Neuron (in vitro differentiated cells): ENCODE results near the gene MRGPRF.

Experiments
- H2AFZ ChIP-seq: one replicate; pipeline ENCODE4 v1.6.1; 2013; ENCODE audit warnings: low read depth, mild to moderate bottlenecking, inconsistent platforms, low read length, moderate library complexity
- H3K27me3 ChIP-seq: one replicate; pipeline ENCODE4 v1.6.1; 2013; ENCODE audit warnings: low read length; ENCODE audit not compliant: insufficient read depth
- H3K36me3 ChIP-seq: one replicate; pipeline ENCODE4 v1.6.1; 2013; ENCODE audit warnings: low read length; ENCODE audit not compliant: insufficient read depth
- H3K4me1 ChIP-seq: one replicate; pipeline ENCODE4 v1.6.1; 2013; ENCODE audit warnings: low read length; ENCODE audit not compliant: insufficient read depth
- H3K4me3 ChIP-seq: 2 replicates; pipeline ENCODE4 v1.5.1; 2013; ENCODE audit warnings: mild to moderate bottlenecking, low read length, moderate library complexity
- H3K9me3 ChIP-seq: one replicate; pipeline ENCODE4 v1.6.1; 2013; ENCODE audit warnings: low read length

The MRGPRF gene

DNA sequence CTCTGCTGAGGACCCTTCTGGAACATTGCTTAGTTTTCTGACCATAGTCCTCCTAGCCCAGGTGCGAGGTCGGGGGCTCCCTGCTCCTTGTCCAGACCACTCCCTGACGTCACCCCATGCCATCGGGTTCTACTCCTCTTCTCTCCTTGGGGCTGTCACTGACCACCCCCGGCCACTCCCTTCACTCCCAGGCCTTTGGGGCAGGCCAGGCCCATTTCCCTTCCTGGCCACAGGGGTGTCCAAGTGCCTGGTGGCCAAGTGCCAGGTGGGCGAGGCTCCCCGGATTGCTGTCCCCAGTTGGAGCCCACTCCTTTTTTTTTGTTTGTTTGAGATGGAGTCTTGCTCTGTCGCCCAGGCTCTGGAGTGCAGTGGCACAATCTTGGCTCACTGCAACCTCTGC, 51.8 kb downstream of the MRGPRF start:
- no peak overlapping the region for H3K4me3 ChIP-seq
- peaks cover 3% of the 10 kb centered on the region for H3K4me1 ChIP-seq
- no peaks in the 10 kb centered on the region for H3K27me3 ChIP-seq
- H3K9me3 ChIP-seq: peaks cover 9% of the 10 kb centered on the region
- no peaks in the 10 kb centered on the region for H3K36me3 ChIP-seq
- no peak overlapping the region for H2AFZ ChIP-seq

DNA sequence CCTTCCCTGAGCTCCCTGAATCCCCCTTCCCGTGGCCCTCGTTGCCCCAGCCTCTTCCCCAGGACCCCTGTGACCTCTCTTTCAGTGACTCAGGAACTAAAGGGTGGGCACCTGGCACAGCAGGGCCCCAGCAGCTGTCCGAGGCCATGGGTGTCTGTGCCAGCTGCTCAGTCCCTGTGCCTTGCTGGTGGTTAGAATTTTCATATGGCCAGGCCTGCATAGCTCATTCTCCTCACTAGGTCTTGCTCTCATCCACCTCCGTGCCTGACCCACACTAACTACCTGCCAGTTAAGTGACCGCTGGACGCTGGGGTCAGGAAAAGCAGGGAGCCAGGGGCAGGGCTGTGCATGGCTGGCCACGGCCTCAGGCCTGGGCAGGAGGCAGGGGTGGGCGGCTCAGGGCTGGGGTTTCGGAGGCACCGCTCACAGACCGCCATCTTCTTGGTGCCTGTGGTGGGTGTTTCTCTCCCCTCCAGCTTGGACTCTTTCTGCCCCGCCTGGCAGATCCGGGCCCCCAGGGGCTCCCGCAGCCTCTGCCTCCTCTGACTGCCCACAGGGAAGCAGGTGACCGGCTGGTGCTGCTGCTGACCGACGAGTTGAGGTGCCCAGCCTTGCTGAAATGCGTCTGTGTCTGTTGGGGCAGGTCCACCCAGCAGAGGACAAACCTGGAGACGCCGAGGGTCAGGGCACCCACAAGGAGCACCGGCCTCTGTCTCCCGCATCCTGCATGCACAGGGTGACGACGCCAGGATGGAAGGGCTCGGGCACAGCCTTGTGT, 52.6 kb downstream of the MRGPRF start:
- H3K36me3 ChIP-seq: no peaks in the 10 kb centered on the region
- H3K4me3 ChIP-seq: no peak overlapping the region
- no peak overlapping the region for H2AFZ ChIP-seq
- peaks cover 3% of the 10 kb centered on the region for H3K4me1 ChIP-seq
- peaks cover 9% of the 10 kb centered on the region for H3K9me3 ChIP-seq
- no peaks in the 10 kb centered on the region for H3K27me3 ChIP-seq

GRCh38 chr11:68959465-68960293, 53.4 kb downstream of the MRGPRF start:
- no peak overlapping the region for H2AFZ ChIP-seq
- no peaks in the 10 kb centered on the region for H3K27me3 ChIP-seq
- no peak overlapping the region for H3K4me3 ChIP-seq
- peaks cover 9% of the 10 kb centered on the region for H3K9me3 ChIP-seq
- peaks cover 3% of the 10 kb centered on the region for H3K4me1 ChIP-seq
- no peaks in the 10 kb centered on the region for H3K36me3 ChIP-seq

- no peaks in the 10 kb centered on the region for H3K36me3 ChIP-seq
- no peak overlapping the region for H3K4me3 ChIP-seq
- no peak overlapping the region for H2AFZ ChIP-seq
- H3K27me3 ChIP-seq: no peaks in the 10 kb centered on the region
- H3K4me1 ChIP-seq: peaks cover 3% of the 10 kb centered on the region
- peaks cover 2% of the 10 kb centered on the region for H3K9me3 ChIP-seq
Observed at GRCh38 chr11:68958211-68958610, 54.8 kb downstream of the MRGPRF start.

GRCh38 chr11:68956547-68957254, 56.3 kb downstream of the MRGPRF start:
- H3K36me3 ChIP-seq: no peaks in the 10 kb centered on the region
- no peaks in the 10 kb centered on the region for H3K27me3 ChIP-seq
- peaks cover 2% of the 10 kb centered on the region for H3K9me3 ChIP-seq
- H3K4me1 ChIP-seq: peaks cover 3% of the 10 kb centered on the region
- H2AFZ ChIP-seq: no peak overlapping the region
- H3K4me3 ChIP-seq: no peak overlapping the region

DNA sequence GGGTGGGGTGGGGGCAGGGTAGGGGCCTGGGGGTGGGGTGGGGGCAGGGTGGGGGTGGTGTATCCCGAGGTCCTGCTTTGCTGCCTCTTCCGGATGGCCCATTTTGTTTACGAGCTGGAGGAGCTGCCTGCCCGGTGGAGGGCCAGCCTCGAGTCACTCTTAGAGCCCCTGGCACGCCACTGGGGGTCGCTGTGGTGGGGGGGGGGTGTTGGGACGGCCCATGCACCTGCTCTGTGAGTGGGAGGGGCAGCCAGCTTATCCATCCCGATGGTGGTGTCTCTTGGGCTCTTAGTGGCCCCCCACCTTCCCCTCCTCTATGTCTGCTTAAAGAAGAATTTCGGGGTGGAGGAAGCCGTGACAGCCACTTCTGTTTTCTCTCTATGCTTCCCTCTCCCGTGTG, 56.9 kb downstream of the MRGPRF start:
- H2AFZ ChIP-seq: no peak overlapping the region
- H3K36me3 ChIP-seq: no peaks in the 10 kb centered on the region
- H3K4me1 ChIP-seq: peaks cover 8% of the 10 kb centered on the region
- H3K4me3 ChIP-seq: no peak overlapping the region
- peaks cover 2% of the 10 kb centered on the region for H3K9me3 ChIP-seq
- H3K27me3 ChIP-seq: no peaks in the 10 kb centered on the region

- Histone ChIP-seq H3K27me3 (no peaks in the 10 kb centered on the region), H3K9me3 (peaks cover 2% of the 10 kb centered on the region), H2AFZ (no peak overlapping the region), H3K4me3 (no peak overlapping the region), H3K36me3 (no peaks in the 10 kb centered on the region), H3K4me1 (peaks cover 13% of the 10 kb centered on the region)
Observed at GRCh38 chr11:68955607-68955958, 57.5 kb downstream of the MRGPRF start.

DNA sequence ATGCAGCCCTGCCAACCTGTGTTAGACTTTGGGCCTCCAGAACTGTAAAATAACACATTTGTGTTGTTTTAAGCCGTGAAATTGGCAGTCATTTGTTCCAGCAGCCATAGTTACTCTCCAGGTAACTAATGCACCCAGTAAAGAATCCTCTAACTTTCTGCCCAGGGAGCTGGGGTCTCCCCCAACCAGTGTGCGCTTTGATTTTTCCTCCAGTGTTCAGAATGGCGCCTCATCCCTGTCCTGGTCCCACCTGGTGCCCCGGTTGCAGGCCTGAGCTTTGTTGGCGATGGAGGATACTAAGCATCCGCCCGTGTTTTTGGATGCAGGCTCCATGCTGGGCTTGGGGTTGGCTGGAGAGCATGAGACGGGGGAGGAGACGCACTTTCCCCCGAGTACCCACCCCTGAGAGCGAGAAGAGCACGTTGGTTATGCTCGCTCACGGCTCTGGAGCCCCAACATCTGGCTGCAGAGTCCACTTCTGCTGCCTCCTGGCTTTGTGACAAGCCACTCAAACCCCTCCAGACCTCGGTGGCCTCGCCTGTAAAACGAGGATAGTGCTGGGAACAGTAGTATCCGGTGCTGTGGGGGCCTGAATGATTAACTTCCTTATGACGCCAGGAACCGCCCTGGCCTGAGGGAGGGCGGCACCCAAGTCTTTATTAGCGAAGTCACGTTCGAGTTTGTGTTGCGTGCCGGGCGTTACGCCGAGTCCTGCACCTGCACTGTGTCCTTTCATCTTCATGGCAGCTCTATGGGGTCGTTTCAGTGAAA, 58.0 kb downstream of the MRGPRF start:
- Histone ChIP-seq H3K4me1 (peaks cover 16% of the 10 kb centered on the region), H3K36me3 (no peaks in the 10 kb centered on the region), H3K27me3 (no peaks in the 10 kb centered on the region), H2AFZ (no peak overlapping the region), H3K4me3 (no peak overlapping the region), H3K9me3 (peaks cover 2% of the 10 kb centered on the region)
